ENCODE results near the gene NAA11. TPM values are rescaled to one million over a fixed set of nuclear protein-coding genes. Genes with fewer than 3 reads are reported as not detected.

The NAA11 gene
- total and polyA plus RNA-seq, 2 experiments from 2014 or later, result not detected

GRCh38 chr4:79331126-79331876 lies 5.4 kb upstream of the NAA11 start:
- TF ChIP-seq, protein P1, sequence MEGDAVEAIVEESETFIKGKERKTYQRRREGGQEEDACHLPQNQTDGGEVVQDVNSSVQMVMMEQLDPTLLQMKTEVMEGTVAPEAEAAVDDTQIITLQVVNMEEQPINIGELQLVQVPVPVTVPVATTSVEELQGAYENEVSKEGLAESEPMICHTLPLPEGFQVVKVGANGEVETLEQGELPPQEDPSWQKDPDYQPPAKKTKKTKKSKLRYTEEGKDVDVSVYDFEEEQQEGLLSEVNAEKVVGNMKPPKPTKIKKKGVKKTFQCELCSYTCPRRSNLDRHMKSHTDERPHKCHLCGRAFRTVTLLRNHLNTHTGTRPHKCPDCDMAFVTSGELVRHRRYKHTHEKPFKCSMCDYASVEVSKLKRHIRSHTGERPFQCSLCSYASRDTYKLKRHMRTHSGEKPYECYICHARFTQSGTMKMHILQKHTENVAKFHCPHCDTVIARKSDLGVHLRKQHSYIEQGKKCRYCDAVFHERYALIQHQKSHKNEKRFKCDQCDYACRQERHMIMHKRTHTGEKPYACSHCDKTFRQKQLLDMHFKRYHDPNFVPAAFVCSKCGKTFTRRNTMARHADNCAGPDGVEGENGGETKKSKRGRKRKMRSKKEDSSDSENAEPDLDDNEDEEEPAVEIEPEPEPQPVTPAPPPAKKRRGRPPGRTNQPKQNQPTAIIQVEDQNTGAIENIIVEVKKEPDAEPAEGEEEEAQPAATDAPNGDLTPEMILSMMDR (IDR thresholded peaks at IDR 0.05; ENCODE audit: low read depth, low read length), result no peak
- Histone ChIP-seq H3K4me3 (no peak overlapping the region), H3K9me3 (ENCODE audit: low read depth) (no peaks in the 10 kb centered on the region), H3K27me3 (no peaks in the 10 kb centered on the region), H3K4me1 (ENCODE audit: low read depth) (no peaks in the 10 kb centered on the region), H3K27ac (no peak overlapping the region), H3K36me3 (no peaks in the 10 kb centered on the region)
- DNase-seq (ENCODE audit: low read depth in 1 of 2, low spot score in 1 of 2), result peak in 1 of 2 donors; percentile 30

DNA sequence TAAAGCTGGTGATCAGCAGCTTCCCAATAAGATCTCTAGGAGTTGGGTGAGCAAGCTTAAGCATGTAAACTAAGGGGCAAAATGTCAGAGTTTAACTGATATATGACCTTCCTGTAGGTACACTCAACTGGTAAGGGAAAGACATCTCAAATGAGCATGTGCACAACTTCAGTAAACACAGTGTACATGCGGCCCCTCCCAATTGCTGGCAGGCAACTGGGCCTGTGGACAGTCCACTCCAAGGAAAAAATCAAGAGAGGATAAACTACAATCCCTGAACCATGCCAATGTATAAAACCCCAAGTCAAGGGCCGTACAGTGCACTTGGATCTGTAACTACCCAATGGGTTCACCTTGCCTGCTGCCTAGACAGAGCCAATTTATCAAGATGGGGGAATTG lies 4.9 kb upstream of the NAA11 start:
- TF ChIP-seq, protein P1 (IDR thresholded peaks at IDR 0.05; ENCODE audit: low read depth, low read length), result no peak
- Histone ChIP-seq H3K27me3 (no peaks in the 10 kb centered on the region), H3K27ac (no peak overlapping the region), H3K9me3 (ENCODE audit: low read depth) (no peaks in the 10 kb centered on the region), H3K4me1 (ENCODE audit: low read depth) (no peaks in the 10 kb centered on the region), H3K36me3 (no peaks in the 10 kb centered on the region), H3K4me3 (no peak overlapping the region)
- DNase-seq (ENCODE audit: low read depth in 1 of 2, low spot score in 1 of 2), result no peak

GRCh38 chr4:79325436-79325835 lies 425 bp downstream of the NAA11 start:
- H3K27me3 ChIP-seq, result no peaks in the 10 kb centered on the region
- H3K27ac ChIP-seq, result no peak overlapping the region
- peaks cover under 1% of the 10 kb centered on the region for H3K4me1 ChIP-seq (ENCODE audit: low read depth)
- no peak overlapping the region for H3K4me3 ChIP-seq
- no peaks in the 10 kb centered on the region for H3K36me3 ChIP-seq
- TF ChIP-seq, protein P1 (IDR thresholded peaks at IDR 0.05; ENCODE audit: low read depth, low read length), result no peak
- DNase-seq (ENCODE audit: low read depth in 1 of 2, low spot score in 1 of 2), result no peak
- no peaks in the 10 kb centered on the region for H3K9me3 ChIP-seq (ENCODE audit: low read depth)

GRCh38 chr4:79319975-79320374 lies 5.9 kb downstream of the NAA11 start:
- no peaks in the 10 kb centered on the region for H3K36me3 ChIP-seq
- H3K27me3 ChIP-seq, result no peaks in the 10 kb centered on the region
- peaks cover 8% of the 10 kb centered on the region for H3K4me1 ChIP-seq (ENCODE audit: low read depth)
- DNase-seq (ENCODE audit: low read depth in 1 of 2, low spot score in 1 of 2), result no peak
- H3K9me3 ChIP-seq (ENCODE audit: low read depth), result no peaks in the 10 kb centered on the region
- TF ChIP-seq, protein P1 (IDR thresholded peaks at IDR 0.05; ENCODE audit: low read depth, low read length), result no peak
- H3K4me3 ChIP-seq, result no peak overlapping the region
- H3K27ac ChIP-seq, result no peak overlapping the region

GRCh38 chr4:79317711-79318110 lies 8.2 kb downstream of the NAA11 start:
- no peak overlapping the region for H3K4me3 ChIP-seq
- no peak overlapping the region for H3K27ac ChIP-seq
- TF ChIP-seq, protein P1 (IDR thresholded peaks at IDR 0.05; ENCODE audit: low read depth, low read length), result no peak
- H3K27me3 ChIP-seq, result no peaks in the 10 kb centered on the region
- no peaks in the 10 kb centered on the region for H3K36me3 ChIP-seq
- no peaks in the 10 kb centered on the region for H3K9me3 ChIP-seq (ENCODE audit: low read depth)
- DNase-seq (ENCODE audit: low read depth in 1 of 2, low spot score in 1 of 2), result no peak
- peaks cover 8% of the 10 kb centered on the region for H3K4me1 ChIP-seq (ENCODE audit: low read depth)

All from cardiac muscle cell (in vitro differentiated cells and primary cell).